ENCODE results near the gene CHST10. TPM values are rescaled to one million over a fixed set of nuclear protein-coding genes. Genes with fewer than 3 reads are reported as not detected.

CHST10 gene
- total RNA-seq, 3 donors from 2014 or later (not counting 1 experiment from before 2014, with no cell fraction given), result 11.1 to 15.3 (median 13.4) TPM

- peaks cover 4% of the 10 kb centered on the region for H3K4me1 ChIP-seq (ENCODE audit: control insufficient read depth, insufficient read depth, low read length)
- no peak overlapping the region for H3K27ac Mint-ChIP-seq
- no peaks in the 10 kb centered on the region for H3K27me3 ChIP-seq (ENCODE audit: control insufficient read depth, insufficient read depth, low read length)
- no peaks in the 10 kb centered on the region for H3K4me1 Mint-ChIP-seq
- H3K27me3 Mint-ChIP-seq (ENCODE audit: low read depth in 2 of 2), result no peaks in the 10 kb centered on the region
- WGBS (ENCODE audit: insufficient coverage), result 83% methylated on average over 8 of the region's 8 CpGs
- no peak overlapping the region for H3K4me3 ChIP-seq (ENCODE audit: low read length)
- H3K9me3 ChIP-seq (ENCODE audit: control insufficient read depth, insufficient read depth, low read length), result no peaks in the 10 kb centered on the region
- no peak for ATAC-seq
- intact Hi-C loops (cut with micrococcal nuclease), result no loop called here
- no peak overlapping the region for H3K4me3 Mint-ChIP-seq
- H3K27ac ChIP-seq (ENCODE audit: low read length), result no peak overlapping the region
- H3K36me3 ChIP-seq (ENCODE audit: control insufficient read depth, insufficient read depth, low read length), result peaks cover 2% of the 10 kb centered on the region
- no peak for TF ChIP-seq CTCF (IDR thresholded peaks at IDR 0.05)
- H3K9me3 Mint-ChIP-seq, result no peaks in the 10 kb centered on the region
- H3K36me3 Mint-ChIP-seq, result no peaks in the 10 kb centered on the region
- DNase-seq, result no peak
Observed at GRCh38 chr2:100392715-100393114, 24.8 kb downstream of the CHST10 start.

DNA sequence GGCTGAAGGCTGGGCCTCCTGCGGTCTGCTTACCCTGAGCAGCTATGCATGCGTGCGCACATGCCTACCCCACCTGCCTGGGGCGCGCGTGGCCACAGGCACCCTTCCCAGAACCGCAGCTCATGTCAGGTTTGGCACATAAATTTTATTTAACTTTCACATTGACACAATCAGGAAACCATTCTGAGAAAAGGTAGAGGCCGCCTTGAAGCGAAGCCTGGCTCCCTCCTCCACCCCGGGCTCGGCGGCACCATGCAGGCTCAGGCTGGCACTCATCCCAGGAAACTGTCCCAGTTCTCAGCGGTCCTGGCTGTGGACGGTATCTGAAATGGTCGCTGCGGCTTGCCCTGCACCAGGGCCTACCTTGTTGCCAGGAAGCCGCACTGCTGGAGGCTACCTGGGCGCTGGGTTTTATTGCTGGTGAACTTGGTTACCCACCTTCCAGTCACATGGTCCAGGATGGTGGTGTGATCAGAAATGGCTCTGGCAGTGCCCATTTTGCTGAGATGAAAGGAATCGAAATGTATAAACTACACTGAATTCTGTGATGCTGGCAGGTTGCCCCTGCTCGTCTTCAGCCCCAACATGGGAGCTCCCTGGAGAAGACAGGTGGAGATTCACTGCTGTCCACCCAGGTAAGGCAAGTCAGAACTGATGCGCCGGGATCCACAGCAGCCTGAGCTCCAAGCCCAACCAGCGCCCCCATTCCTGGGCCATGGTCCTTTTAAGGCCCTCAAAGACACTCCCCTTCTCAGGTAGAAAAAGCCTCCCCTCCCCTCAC, 25.5 kb downstream of the CHST10 start:
- no peaks in the 10 kb centered on the region for H3K36me3 ChIP-seq (ENCODE audit: control insufficient read depth, insufficient read depth, low read length)
- Mint-ChIP-seq H3K4me1 (no peaks in the 10 kb centered on the region), H3K36me3 (no peaks in the 10 kb centered on the region), H3K4me3 (no peak overlapping the region), H3K9me3 (no peaks in the 10 kb centered on the region), H3K27ac (no peak overlapping the region), H3K27me3 (ENCODE audit: low read depth in 2 of 2) (no peaks in the 10 kb centered on the region)
- ATAC-seq (no peak), DNase-seq (no peak)
- H3K27me3 ChIP-seq (ENCODE audit: control insufficient read depth, insufficient read depth, low read length), result no peaks in the 10 kb centered on the region
- TF ChIP-seq CTCF (IDR thresholded peaks at IDR 0.05), result no peak
- H3K27ac ChIP-seq (ENCODE audit: low read length), result no peak overlapping the region
- H3K4me1 ChIP-seq (ENCODE audit: control insufficient read depth, insufficient read depth, low read length), result peaks cover 4% of the 10 kb centered on the region
- intact Hi-C loops (cut with micrococcal nuclease), result no loop called here
- WGBS (ENCODE audit: insufficient coverage), result 83% methylated on average over 23 of the region's 23 CpGs
- H3K9me3 ChIP-seq (ENCODE audit: control insufficient read depth, insufficient read depth, low read length), result no peaks in the 10 kb centered on the region
- no peak overlapping the region for H3K4me3 ChIP-seq (ENCODE audit: low read length)

DNA sequence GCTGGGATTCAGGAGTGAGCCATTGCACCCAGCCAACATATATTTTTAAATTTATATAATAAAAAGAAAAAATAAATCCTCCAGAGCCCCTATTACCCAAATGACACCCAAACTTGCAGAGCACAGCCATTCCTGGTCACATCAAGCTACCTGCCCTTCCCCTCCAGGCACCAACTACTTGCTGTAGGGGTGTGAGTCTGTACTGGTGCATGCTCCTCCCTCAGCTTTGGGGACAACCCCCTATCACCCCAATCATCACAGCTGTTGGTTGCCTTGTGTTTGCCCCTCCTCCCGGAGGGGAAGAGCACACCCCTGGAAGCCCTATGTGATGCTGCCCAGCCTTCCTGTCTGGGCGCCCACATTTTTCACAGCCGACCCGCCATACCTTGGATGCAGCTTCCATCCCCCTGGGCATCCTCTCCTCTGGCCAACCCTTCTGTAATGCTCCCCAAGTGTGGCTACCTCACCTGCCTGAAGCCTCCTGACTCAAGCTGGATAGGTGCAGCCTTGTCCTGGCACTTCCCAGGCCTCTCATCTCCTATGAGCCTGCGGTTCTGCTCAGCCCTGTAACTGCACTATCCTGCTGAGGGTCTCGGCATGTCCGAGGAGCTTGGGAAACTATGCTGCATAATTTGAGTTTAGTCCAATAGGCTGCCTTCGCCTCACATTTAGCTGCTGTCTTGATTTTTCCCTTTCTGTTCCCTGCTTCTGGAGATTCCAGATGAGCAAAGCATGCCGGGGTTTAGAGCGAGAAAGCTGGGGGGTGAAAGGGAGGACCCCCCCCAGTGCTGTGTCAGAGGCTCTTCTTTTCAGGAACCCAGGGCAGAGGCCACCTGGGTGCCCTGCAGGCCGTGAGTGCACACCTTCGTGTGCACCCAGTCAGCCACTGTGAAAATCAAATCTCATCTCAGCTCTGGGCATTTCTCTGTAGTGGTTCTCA, 27.2 kb downstream of the CHST10 start:
- WGBS (ENCODE audit: insufficient coverage), result 86% methylated on average over 12 of the region's 12 CpGs
- peaks cover 4% of the 10 kb centered on the region for H3K4me1 ChIP-seq (ENCODE audit: control insufficient read depth, insufficient read depth, low read length)
- no peaks in the 10 kb centered on the region for H3K9me3 ChIP-seq (ENCODE audit: control insufficient read depth, insufficient read depth, low read length)
- no peaks in the 10 kb centered on the region for H3K27me3 ChIP-seq (ENCODE audit: control insufficient read depth, insufficient read depth, low read length)
- no peaks in the 10 kb centered on the region for H3K36me3 Mint-ChIP-seq
- ATAC-seq (no peak), DNase-seq (no peak)
- intact Hi-C loops (cut with micrococcal nuclease), result no loop called here
- H3K4me1 Mint-ChIP-seq, result no peaks in the 10 kb centered on the region
- no peak overlapping the region for H3K4me3 ChIP-seq (ENCODE audit: low read length)
- H3K27ac Mint-ChIP-seq, result no peak overlapping the region
- no peak overlapping the region for H3K27ac ChIP-seq (ENCODE audit: low read length)
- no peak for TF ChIP-seq CTCF (IDR thresholded peaks at IDR 0.05)
- no peaks in the 10 kb centered on the region for H3K27me3 Mint-ChIP-seq (ENCODE audit: low read depth in 2 of 2)
- no peaks in the 10 kb centered on the region for H3K9me3 Mint-ChIP-seq
- no peaks in the 10 kb centered on the region for H3K36me3 ChIP-seq (ENCODE audit: control insufficient read depth, insufficient read depth, low read length)
- no peak overlapping the region for H3K4me3 Mint-ChIP-seq
